BE2C (cell line): ENCODE data around the gene CNOT8.
"Not testable (repeated sequence)": the region's sequence is repeated elsewhere in the genome, so short reads cannot be mapped to it uniquely, and the experiment has no call there.

Experiments used
- DNase-seq: peaks from one replicate; pipeline ENCODE4 v3.0.0-alpha.2; 2020
- H3K27me3 ChIP-seq: fragments of 250-450 bp; sonication (Bioruptor Pico); 2 replicates; pipeline ENCODE4 v1.5.1; 2020; ENCODE audit warnings: mild to moderate bottlenecking
- H3K36me3 ChIP-seq: fragments of 250-450 bp; sonication (Bioruptor Pico); 2 replicates; pipeline ENCODE4 v1.5.1; 2020; ENCODE audit warnings: mild to moderate bottlenecking
- H3K4me1 ChIP-seq: fragments of 250-450 bp; sonication (Bioruptor Pico); 2 replicates; pipeline ENCODE4 v1.5.1; 2020
- H3K4me3 ChIP-seq: 2 replicates; pipeline ENCODE4 v1.5.1; 2011; ENCODE audit warnings: low read depth, low read length
- H3K9me3 ChIP-seq: fragments of 250-450 bp; sonication (Bioruptor Pico); 2 replicates; pipeline ENCODE4 v1.5.1; 2020
- CTCF ChIP-seq: IDR thresholded peaks from 2 replicates; pipeline ENCODE4 v1.5.1; 2012; ENCODE audit warnings: mild to moderate bottlenecking, low read depth, low read length

CNOT8 gene

DNA sequence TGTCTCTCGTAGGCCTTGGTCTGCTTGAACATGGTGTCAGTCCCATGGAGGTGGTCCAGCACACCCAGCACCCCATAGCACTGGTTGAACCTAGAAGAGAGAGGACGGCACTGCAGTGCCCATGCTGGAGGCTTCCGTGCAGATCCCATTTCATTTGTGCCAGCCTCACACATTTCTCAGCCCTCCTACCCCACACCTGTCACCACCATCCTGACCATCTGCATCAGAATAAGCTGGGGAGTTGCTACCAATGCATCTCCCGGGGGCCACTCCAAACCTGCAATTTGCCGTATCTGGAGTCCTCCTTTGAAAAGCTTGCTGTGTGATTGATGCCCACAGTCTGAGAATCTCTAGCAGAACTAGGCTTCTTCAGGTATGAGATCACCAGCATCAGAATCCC, 38.0 kb upstream of the CNOT8 start:
- Histone ChIP-seq H3K9me3 (no peaks in the 10 kb centered on the region), H3K4me1 (no peaks in the 10 kb centered on the region), H3K27me3 (no peaks in the 10 kb centered on the region), H3K36me3 (peaks cover 84% of the 10 kb centered on the region), H3K4me3 (no peak overlapping the region)
- no peak for DNase-seq
- TF ChIP-seq CTCF: no peak

- not testable (repeated sequence) for H3K27me3 ChIP-seq, H3K4me1 ChIP-seq
Measured at GRCh38 chr5:154822896-154823295, 35.5 kb upstream of the CNOT8 start.

GRCh38 chr5:154823605-154824004, 34.8 kb upstream of the CNOT8 start:
- no peaks in the 10 kb centered on the region for H3K9me3 ChIP-seq
- no peak overlapping the region for H3K4me3 ChIP-seq
- TF ChIP-seq CTCF: no peak
- no peaks in the 10 kb centered on the region for H3K4me1 ChIP-seq
- H3K36me3 ChIP-seq: peaks cover 61% of the 10 kb centered on the region
- no peak for DNase-seq
- no peaks in the 10 kb centered on the region for H3K27me3 ChIP-seq

More at GRCh38 chr5:154822896-154823295, 35.5 kb upstream of the CNOT8 start:
- peaks cover 67% of the 10 kb centered on the region for H3K36me3 ChIP-seq
- H3K4me3 ChIP-seq, H3K9me3 ChIP-seq, DNase-seq: not testable (repeated sequence)

GRCh38 chr5:154824070-154824469, 34.4 kb upstream of the CNOT8 start:
- DNase-seq: no peak
- no peak for TF ChIP-seq CTCF
- H3K9me3 ChIP-seq: no peaks in the 10 kb centered on the region
- H3K36me3 ChIP-seq: peaks cover 57% of the 10 kb centered on the region
- no peaks in the 10 kb centered on the region for H3K27me3 ChIP-seq
- no peaks in the 10 kb centered on the region for H3K4me1 ChIP-seq
- H3K4me3 ChIP-seq: no peak overlapping the region

DNA sequence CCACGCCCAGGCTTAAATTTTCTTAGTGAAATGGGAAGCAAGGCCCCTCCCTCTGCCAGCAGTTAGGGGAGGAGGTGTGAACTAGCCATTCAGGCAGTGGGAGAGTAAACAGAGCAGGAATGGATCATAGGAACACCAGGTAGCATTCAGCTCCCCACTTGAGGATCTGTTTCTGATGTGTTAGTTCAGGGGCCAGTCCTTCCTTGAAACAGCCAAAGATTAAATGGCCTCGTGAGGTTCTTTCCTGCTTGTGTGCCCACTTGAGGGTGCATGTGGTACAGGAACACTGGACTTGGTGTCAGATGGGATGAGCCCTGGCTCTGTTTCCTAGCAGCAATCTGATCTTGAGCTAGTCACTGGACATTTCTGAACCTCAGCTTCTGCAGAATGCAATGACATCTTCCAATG, 29.2 kb upstream of the CNOT8 start:
- H3K27me3 ChIP-seq: no peaks in the 10 kb centered on the region
- TF ChIP-seq CTCF: no peak
- H3K4me1 ChIP-seq: peaks cover 2% of the 10 kb centered on the region
- H3K4me3 ChIP-seq: no peak overlapping the region
- peaks cover 23% of the 10 kb centered on the region for H3K36me3 ChIP-seq
- no peak for DNase-seq
- H3K9me3 ChIP-seq: no peaks in the 10 kb centered on the region

- DNase-seq: no peak
- Histone ChIP-seq H3K4me1 (peaks cover 7% of the 10 kb centered on the region), H3K36me3 (peaks cover 22% of the 10 kb centered on the region), H3K4me3 (no peak overlapping the region), H3K9me3 (no peaks in the 10 kb centered on the region), H3K27me3 (no peaks in the 10 kb centered on the region)
- TF ChIP-seq CTCF: no peak
Measured at GRCh38 chr5:154829589-154830218, 28.7 kb upstream of the CNOT8 start.

DNA sequence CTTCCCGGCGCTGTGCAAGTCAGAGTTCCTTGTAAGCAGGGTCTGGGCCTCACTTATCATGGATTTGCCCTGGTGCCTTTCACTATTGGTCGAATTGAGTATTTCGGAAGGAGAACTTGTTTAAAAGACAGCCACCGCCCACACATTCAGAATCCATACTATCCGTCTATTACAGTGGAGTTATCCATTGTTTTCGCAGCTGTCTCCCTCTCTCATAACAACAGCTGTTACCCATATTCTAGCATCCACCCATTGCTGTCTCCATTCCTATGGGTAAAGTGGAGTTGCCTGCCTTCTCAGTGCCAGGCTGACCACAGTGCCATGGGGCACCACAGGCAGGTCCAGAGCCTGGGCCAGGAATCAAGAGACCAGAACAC, 28.2 kb upstream of the CNOT8 start:
- peaks cover 22% of the 10 kb centered on the region for H3K36me3 ChIP-seq
- no peak for DNase-seq
- no peaks in the 10 kb centered on the region for H3K9me3 ChIP-seq
- H3K4me3 ChIP-seq: no peak overlapping the region
- H3K4me1 ChIP-seq: peaks cover 8% of the 10 kb centered on the region
- no peaks in the 10 kb centered on the region for H3K27me3 ChIP-seq
- TF ChIP-seq CTCF: no peak
